ENCODE measurements around the gene OR4F29.
"Not testable (repeated sequence)": the region's sequence is repeated elsewhere in the genome, so short reads cannot be mapped to it uniquely, and the experiment has no call there.

The OR4F29 gene

GRCh38 chr1:451578-451977, at the start of gene OR4F29:
OR4F29 (minus strand) TSS chr1:451678; CDS start chr1:451678, 0 bp downstream.
- not testable (repeated sequence) for DNase-seq

Data from activated CD4-positive, CD25-positive, alpha-beta regulatory T cell treated with anti-CD3 and anti-CD28 coated beads, Interleukin-2, amount 50 U/mL, for 72 hours (primary cell).